Left forelimb (tissue), 1 donor: ENCODE results near the gene PDE4D.
"Not testable (repeated sequence)": the region's sequence is repeated elsewhere in the genome, so short reads cannot be mapped to it uniquely, and the experiment has no call there.

Experiments
- DNase-seq: peaks from one replicate; pipeline ENCODE4 v3.0.0-alpha.2; 2018; ENCODE audit warnings: low spot score

PDE4D gene

GRCh38 chr5:59421986-59422941 is 471.3 kb downstream of the PDE4D start:
- DNase-seq: no peak

GRCh38 chr5:59420596-59420995 is 472.9 kb downstream of the PDE4D start:
- DNase-seq: no peak

DNA sequence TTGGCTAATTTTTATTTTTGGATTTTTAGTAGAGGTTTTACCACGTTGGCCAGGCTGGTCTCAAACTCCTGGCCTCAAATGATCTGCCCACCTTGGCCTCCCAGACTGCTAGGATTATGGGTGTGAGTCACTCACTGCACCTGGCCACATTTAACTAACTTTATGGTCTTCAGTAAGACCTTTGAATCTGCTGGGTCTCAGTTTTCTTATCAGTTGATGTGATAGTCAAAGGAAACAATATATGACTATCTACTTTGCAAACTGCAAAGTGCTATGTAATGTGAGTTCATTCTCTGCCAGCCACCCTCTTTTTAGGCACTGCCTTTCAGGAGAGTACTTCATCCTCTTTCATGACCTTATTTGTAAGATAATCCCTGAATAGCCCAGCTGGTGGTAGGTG is 474.7 kb downstream of the PDE4D start:
- no peak for DNase-seq

GRCh38 chr5:59416451-59416850 is 477.1 kb downstream of the PDE4D start:
- no peak for DNase-seq

- no peak for DNase-seq
Measured at GRCh38 chr5:59416026-59416425, 477.5 kb downstream of the PDE4D start.

- DNase-seq: no peak
Measured at GRCh38 chr5:59412428-59412827, 481.1 kb downstream of the PDE4D start.

- not testable (repeated sequence) for DNase-seq
Measured at GRCh38 chr5:59408997-59409396, 484.5 kb downstream of the PDE4D start.

DNA sequence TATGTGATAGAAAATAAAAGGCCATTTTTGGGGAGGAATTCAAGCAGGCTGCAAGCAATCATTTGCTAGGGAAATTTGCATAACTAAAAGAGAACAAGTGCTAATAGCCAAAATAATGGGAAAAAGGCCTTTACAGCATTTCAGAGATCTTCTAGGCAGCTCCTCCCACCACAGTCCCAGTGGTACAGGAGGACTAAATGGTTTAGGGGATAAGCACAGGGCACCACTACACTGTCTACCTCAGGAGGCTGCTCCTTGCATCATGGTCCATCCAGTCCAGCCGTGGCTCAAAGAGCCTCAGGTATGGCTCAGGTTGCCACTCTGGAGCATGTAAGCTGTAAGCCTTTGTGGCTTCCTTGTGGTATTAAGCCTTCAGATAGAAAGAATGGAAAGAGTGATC is 485.6 kb downstream of the PDE4D start:
- no peak for DNase-seq

DNA sequence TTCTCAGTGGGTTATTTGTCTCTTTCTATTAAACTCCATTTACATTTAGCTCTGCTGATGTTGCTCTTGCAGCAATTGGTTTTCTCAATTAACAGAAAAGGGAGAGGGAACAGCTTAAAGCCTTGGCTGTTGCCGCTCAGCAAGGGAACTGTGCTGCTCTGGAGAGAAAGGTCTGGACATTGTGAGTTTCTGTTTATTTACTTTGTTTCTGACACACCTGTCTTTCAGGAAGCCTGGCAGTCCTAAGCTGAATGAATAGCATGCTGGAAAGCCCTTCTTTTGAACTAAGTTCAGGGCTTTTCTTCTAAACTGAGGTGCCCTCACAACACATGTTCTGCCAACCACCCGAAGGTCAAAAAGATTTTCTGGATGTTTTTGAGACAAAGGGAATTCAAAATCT is 491.9 kb downstream of the PDE4D start:
- no peak for DNase-seq

DNA sequence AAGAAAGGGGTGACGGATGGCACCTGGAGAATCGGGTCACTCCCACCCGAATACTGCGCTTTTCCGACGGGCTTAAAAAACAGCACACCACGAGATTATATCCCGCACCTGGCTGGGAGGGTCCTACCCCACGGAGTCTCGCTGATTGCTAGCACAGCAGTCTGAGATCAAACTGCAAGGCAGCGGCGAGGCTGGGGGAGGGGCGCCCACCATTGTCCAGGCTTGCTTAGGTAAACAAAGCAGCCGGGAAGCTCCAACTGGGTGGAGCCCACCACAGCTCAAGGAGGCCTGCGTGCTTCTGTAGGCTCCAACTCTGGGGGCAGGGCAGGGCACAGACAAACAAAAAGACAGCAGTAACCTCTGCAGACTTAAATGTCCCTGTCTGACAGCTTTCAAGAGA is 498.6 kb downstream of the PDE4D start:
- not testable (repeated sequence) for DNase-seq

GRCh38 chr5:59393585-59394420 is 499.7 kb downstream of the PDE4D start:
- no peak for DNase-seq

DNA sequence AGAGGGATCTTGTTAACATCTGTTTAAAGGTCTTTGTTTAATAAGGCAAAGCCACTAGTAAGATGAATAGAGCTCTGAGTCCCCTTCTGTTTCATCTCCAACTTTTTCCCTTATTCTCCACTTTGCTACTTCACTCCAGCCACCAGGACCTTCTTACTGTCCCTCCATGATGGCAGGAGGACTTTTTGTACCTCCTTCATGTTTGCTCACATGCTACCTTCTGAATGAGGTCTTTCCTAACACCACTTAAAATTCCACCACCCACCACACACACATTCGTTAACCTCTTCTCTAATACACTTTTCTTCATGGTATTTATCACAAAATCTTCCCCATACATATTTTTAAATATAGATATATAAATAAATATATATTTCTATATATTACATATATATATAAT is 501.9 kb downstream of the PDE4D start:
- no peak for DNase-seq

DNA sequence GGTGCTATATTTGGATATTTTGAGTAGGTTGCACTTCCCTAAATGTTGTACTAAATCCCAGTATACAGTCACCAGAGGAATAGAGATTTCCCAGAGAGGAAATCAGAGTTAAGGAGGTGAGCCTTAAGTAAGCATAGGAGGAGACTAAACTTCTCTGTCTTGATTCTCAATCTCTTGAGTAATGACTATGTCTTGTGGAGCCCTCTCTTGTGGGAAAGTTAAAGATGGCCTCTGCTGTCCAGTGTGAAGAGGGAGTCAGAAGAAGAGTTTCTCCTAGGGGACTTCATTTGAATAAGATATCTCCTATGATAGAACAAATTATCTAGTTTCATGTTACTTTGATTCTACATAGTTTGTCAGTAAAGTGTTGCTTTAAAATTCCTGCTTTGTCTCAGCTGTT is 502.5 kb downstream of the PDE4D start:
- DNase-seq: no peak

GRCh38 chr5:59390074-59390659 is 503.4 kb downstream of the PDE4D start:
- DNase-seq: no peak

DNA sequence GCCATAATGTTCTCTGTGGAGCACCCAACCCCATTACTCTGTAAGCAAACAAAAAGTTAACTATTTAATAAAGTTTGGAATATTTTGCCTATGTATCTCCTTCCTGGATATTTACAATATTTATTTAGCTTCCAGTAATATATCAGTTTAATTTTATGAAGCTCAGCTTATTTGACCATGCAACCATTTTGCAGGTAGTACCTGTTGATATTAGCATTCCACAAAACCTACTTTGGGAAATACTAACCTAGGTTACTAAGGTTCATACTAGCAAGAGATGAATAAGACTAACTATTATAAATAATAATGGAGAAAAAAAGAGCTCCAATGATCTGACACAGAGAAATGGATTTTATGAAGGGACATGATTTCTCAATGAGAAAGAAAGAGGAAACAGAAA is 506.4 kb downstream of the PDE4D start:
- no peak for DNase-seq

DNA sequence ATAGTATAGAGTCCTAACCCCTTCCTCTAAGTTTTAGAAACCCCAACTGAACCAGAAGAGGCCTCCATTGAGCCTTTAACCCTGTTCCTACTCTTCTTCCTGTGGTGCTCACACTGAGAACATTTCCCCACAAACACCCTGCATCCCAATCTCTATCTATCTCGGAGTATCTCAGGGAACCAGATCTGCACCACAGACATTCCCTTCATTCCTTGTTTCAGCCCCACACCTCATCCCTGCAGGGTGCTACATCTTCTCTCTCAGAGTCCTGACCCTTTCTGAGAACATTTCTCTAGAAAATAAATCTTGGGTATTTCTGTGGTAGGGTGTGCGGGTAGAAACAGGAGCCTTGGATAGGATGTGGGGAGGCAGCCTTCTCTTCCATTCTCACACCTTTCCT is 507.8 kb downstream of the PDE4D start:
- no peak for DNase-seq

- no peak for DNase-seq
Measured at GRCh38 chr5:59380350-59380951, 513.1 kb downstream of the PDE4D start.

GRCh38 chr5:59374036-59374435 is 519.5 kb downstream of the PDE4D start:
- not testable (repeated sequence) for DNase-seq

DNA sequence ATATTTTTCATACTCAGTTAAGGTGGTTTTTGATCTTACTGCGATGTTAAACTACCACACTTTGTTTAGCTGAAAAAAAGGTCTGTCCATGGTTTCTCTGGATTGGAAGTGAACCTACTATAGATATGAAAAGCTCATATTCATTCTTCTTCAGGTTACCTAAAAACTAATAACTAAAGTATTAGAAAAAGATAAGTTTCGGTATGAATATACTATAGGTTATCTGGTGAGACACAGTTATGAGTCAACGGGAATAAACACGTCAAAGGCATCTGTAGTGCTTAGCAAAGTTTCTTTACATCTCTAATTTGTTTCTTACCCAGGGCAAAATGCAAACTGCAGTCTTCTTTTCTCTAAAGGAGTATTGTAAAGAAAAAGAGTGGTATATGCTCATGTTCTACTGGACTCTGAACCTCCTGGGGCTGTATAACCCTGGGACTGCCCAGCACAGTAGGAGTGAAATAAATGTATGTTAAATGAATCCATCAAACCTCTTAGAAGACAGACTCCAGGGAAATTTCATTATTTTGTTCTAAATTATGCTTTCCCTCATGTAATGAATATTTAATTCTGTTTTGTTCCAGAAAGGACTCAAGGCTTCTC is 521.9 kb downstream of the PDE4D start:
- DNase-seq: no peak

- DNase-seq: no peak
Measured at GRCh38 chr5:59368951-59369350, 524.6 kb downstream of the PDE4D start.

DNA sequence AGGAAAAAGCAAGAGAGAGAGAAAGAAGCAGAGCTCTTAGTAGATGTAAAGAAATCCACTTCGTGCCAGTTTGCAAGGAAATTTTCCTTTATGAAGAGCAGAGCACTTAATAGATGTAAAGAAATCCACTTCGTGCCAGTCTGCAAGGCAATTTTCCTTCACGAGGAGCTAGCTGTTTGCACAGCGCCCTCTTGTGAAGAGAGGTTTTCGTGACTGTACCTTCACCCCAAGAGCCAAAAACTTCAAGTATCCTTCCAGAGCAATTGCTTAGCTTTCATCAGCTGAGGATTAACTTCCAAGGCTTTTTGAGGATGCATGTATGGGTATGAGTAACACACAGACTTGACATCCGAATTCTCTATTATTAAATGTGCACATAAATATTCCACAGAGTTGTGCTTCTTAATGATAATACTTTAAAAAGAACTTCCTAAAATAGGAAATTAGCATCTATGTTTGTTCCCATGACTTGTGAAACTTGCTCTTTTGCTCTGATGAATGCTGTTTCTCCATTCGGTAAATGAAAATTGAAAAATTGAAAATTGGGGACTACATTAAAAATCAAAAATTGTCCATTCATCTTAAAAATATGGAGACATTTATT is 525.6 kb downstream of the PDE4D start:
- DNase-seq: no peak
